ENCODE data around the gene CAPZA2.
A peak's percentile ranks its signal among the peaks of the same experiment; 100 is the strongest.
"Not testable (repeated sequence)": the region's sequence is repeated elsewhere in the genome, so short reads cannot be mapped to it uniquely, and the experiment has no call there.

The CAPZA2 gene

GRCh38 chr7:116862234-116862950, at the start of gene CAPZA2:
Gene CAPZA2, plus strand, starts transcription at chr7:116862587. Its CDS starts 25 bp downstream, at chr7:116862612.
- DNase-seq: peak; percentile 96

- DNase-seq: no peak
Measured at GRCh38 chr7:116812860-116813259, 49.5 kb upstream of the CAPZA2 start.

- DNase-seq: not testable (repeated sequence)
Measured at GRCh38 chr7:116813371-116813770, 49.0 kb upstream of the CAPZA2 start.

GRCh38 chr7:116815041-116815440, 47.3 kb upstream of the CAPZA2 start:
- no peak for DNase-seq

- no peak for DNase-seq
Measured at GRCh38 chr7:116820149-116820548, 42.2 kb upstream of the CAPZA2 start.

GRCh38 chr7:116821647-116822046, 40.7 kb upstream of the CAPZA2 start:
- not testable (repeated sequence) for DNase-seq

GRCh38 chr7:116824449-116824848, 37.9 kb upstream of the CAPZA2 start:
- DNase-seq: no peak

GRCh38 chr7:116828281-116828680, 34.1 kb upstream of the CAPZA2 start:
- DNase-seq: no peak

- DNase-seq: no peak
Measured at GRCh38 chr7:116829041-116829440, 33.3 kb upstream of the CAPZA2 start.

GRCh38 chr7:116829493-116829892, 32.9 kb upstream of the CAPZA2 start:
- DNase-seq: no peak

GRCh38 chr7:116832692-116833091, 29.7 kb upstream of the CAPZA2 start:
- no peak for DNase-seq

- DNase-seq: no peak
Measured at GRCh38 chr7:116834815-116835504, 27.4 kb upstream of the CAPZA2 start.

GRCh38 chr7:116836048-116836447, 26.3 kb upstream of the CAPZA2 start:
- DNase-seq: no peak

GRCh38 chr7:116836911-116837310, 25.5 kb upstream of the CAPZA2 start:
- DNase-seq: no peak

GRCh38 chr7:116837586-116837985, 24.8 kb upstream of the CAPZA2 start:
- no peak for DNase-seq

- DNase-seq: no peak
Measured at GRCh38 chr7:116840256-116840655, 22.1 kb upstream of the CAPZA2 start.

- no peak for DNase-seq
Measured at GRCh38 chr7:116842371-116842770, 20.0 kb upstream of the CAPZA2 start.

GRCh38 chr7:116843378-116843777, 19.0 kb upstream of the CAPZA2 start:
- no peak for DNase-seq

GRCh38 chr7:116851175-116851574, 11.2 kb upstream of the CAPZA2 start:
- no peak for DNase-seq

GRCh38 chr7:116851671-116852070, 10.7 kb upstream of the CAPZA2 start:
- no peak for DNase-seq

- DNase-seq: no peak
Measured at GRCh38 chr7:116854132-116854531, 8.3 kb upstream of the CAPZA2 start.

GRCh38 chr7:116857052-116857451, 5.3 kb upstream of the CAPZA2 start:
- DNase-seq: no peak

- DNase-seq: no peak
Measured at GRCh38 chr7:116859323-116859722, 3.1 kb upstream of the CAPZA2 start.

- no peak for DNase-seq
Measured at GRCh38 chr7:116861717-116862116, 670 bp upstream of the CAPZA2 start.

Measured in activated naive CD4-positive, alpha-beta T cell treated with Interleukin-2 at 50 U/mL for 16 hours (primary cell).